CD4-positive, alpha-beta T cell treated with Interleukin-2 at 100 ng/mL for 4 hours (primary cell): ENCODE data around the gene AOAH.

Experiments used
- DNase-seq: peaks from one replicate; pipeline ENCODE4 v3.0.0-alpha.2; 2020; ENCODE audit warnings: low spot score

Gene AOAH

DNA sequence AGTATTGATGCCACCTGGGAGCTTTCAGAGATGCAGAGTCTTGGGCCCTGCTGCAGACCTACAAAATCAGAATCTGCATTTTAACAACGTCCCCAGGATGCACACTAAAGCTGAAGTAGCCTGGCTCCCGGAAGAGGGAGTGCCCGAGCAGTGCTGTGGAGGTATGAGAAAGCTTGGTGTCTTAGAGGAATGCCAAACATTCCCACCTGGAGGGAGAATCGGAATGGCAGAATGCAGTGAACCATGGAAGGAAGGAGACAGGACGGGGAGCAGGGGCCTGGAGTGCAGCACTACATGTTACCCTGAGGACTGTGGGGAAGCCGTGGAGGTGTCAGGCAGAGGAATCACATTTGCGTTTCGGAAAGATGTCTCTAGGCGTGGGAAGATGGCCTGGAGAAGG lies 90.9 kb downstream of the AOAH start:
- DNase-seq: no peak

DNA sequence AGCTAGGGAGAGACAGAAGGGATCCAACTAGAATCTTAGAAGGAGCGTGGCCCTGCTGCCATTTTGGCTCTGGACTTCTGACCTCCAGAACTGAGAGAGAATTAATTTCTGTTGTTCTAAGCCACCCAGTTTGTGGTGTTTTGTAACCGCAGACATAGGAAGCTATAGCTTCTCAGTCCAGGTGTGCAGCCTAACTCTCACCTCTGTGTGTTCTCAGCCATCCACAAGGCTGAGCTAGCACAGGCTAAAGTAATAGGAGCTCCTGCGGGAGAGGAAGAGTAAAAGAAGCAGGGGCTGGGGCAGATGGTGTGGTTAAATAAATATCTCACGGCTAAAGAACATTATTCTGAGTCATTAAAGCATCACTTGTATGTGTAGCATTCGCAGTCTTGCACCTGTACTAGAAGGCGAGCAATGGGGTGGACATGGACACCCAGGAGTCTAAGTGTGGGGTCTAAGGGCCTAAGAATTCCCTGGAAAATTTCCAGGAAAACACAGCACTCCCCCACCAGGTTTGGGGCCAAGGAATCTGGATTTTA lies 94.1 kb downstream of the AOAH start:
- DNase-seq: no peak

GRCh38 chr7:36629351-36629750 lies 94.9 kb downstream of the AOAH start:
- no peak for DNase-seq

DNA sequence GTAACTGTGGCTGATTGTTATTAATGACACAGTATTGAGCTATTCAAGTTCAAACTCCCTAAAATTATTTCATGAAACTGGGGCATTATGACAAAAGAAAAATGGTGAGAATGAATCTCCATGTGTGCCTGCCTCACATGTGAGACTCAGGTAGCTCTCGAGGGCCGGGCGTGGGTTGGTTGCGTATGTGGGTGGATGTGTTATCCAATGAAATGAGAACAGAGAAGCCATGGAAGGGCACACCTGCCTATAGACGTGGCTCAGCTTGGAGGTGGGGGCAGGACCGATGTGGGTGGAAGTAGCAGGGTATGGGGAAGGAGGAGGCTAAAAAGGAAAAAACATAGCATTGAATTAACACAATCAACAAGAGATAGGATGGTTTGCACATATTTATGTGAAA lies 96.5 kb downstream of the AOAH start:
- no peak for DNase-seq

- no peak for DNase-seq
These were observed 98.2 kb downstream of the AOAH start for GRCh38 chr7:36626111-36626510.

- no peak for DNase-seq
These were observed 99.0 kb downstream of the AOAH start for GRCh38 chr7:36625247-36625646.

GRCh38 chr7:36623247-36623646 lies 101.0 kb downstream of the AOAH start:
- DNase-seq: no peak

DNA sequence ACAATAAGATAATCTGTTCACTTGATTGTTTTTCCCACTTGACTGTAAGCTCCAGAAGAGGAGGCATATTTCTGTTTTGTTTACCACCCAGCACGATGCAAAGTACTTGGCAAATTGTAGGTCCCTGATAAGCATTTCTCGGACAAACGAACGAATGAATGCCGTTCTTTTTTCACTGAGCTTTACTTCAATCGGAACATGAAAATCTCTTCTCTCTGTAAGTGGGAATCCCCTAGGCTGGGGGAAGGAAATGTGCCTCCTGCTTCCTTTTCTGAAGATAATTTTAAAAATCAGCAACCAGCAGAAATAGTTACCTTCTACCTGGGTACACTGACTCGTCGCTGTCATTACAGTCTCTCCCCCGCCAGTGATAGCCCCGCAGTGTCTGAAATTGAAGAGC lies 102.9 kb downstream of the AOAH start:
- DNase-seq: no peak

GRCh38 chr7:36620166-36620708 lies 104.1 kb downstream of the AOAH start:
- DNase-seq: no peak

DNA sequence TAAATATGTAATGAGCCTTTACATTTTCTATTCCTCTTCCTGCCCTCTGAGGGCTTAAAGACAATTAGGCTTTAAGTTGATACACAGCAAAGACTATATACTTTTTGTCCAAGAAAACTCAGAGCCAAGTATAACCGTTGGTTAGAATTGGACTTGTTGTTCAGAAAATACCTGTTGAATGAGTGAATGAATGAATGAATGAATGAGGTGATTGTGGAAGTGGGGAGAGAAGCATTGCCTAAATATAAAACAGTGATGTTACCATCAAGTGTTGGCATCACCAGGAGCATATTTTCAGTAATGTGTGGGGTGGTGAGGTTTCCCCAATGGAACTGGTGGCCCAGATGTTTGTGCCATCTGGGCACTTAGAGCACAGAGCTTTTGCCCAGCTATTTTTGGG lies 106.9 kb downstream of the AOAH start:
- no peak for DNase-seq

DNA sequence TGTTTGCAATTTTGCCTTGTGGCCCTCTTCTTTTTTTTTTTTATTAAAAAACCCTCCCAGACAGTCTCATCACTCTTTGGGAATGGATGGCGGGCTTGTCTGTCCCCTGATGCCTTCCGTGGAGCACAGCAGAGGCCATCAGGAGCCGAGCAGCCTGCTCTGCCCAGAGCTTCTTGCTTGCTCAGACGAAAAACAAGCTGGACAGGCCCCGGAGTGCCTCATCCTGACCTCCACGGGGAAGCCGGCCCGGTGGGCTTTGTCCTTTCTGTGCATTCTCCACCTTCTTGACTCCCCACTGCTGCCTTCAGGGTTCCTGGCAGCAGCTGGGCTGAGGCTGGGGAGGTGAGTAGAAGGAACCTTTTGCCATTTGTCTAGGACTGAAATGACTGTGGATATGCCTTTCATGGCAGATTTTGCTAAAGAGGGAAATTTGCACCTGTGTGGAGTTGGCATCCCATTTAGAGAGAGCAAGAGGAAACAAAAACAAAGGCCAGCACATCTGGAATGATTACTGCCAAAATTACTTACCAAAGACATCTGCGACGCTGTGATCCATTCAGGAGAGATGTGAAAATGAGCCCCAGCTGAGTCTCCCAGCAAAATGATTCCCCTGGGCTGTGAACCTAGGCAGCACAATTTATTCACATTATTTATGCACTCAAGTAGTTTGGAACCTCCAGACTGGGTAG lies 108.3 kb downstream of the AOAH start:
- DNase-seq: no peak

GRCh38 chr7:36614959-36615358 lies 109.3 kb downstream of the AOAH start:
- DNase-seq: no peak

GRCh38 chr7:36613031-36613614 lies 111.2 kb downstream of the AOAH start:
- DNase-seq: no peak

GRCh38 chr7:36611703-36612102 lies 112.6 kb downstream of the AOAH start:
- no peak for DNase-seq

- no peak for DNase-seq
These were observed 116.6 kb downstream of the AOAH start for GRCh38 chr7:36607721-36608095.

DNA sequence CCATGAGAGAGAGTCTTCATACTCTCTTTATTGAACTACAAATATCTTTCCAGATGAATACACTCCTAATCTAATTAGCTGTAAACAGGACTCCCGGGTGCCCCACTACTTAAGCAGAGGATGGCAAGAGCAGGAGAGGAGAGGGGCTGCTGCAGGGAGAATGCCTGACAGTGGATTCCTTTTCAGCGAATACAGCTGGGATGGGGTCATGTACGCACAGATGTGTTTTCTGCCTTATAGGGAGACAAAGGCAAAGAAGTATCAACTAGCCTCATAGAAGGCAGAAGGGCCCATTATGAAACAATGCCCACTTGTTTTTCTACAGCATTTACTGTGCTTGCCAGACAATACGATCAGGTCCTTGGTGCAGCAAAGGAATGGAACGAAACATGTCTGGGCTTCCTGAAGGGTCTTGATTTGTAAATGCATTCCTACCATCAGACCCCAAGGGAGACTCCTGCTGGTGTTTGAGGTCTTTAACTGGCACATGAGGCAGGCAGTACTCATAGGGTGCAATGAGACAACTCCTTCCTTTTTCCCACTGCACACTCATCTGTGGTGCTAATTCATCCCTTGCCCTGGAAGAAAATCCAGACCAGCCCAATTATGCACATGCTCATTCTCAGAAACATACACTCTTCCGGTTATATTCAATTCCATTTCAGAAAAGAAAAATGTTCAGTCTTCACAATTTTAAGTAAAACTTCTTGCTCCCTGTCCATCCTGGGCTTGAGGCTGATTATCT lies 117.1 kb downstream of the AOAH start:
- no peak for DNase-seq

GRCh38 chr7:36606153-36606975 lies 117.9 kb downstream of the AOAH start:
- DNase-seq: no peak

DNA sequence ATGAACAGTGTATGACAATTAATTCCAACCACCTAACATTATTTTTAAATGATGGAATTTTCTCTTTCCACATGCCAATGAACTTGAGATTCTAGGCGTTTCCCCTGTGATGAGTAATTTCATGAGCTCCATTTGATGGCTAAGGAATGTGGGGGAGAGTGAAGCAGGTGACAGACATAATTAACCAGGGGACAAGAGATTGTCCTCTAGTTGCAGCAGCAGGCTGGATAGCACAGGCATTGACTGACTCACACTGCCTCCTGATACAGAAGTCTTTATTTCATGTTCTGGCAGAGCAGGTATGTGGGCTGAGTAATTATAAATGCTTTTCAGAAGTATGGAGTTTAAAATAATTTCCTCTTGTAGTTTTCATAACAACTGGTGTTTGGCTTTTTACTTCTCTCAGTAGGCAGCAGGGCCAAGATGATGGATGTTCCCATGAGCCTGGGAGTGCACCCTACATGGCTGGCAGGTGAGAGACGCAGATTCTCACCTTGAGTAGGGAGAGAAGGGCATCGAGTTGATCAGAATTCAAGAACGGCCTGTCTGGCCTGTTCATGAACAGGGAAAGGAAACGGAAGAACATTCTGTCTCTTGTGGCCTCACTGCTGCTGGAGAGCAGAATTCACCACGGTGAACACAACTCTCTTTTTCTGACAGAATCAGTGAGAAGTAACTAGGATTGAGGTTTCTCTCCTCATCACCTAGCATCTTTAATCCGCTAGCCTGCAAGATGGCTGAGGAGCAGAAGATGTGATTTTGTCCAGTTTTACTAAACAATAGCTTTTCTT lies 118.8 kb downstream of the AOAH start:
- DNase-seq: no peak

- no peak for DNase-seq
These were observed 119.5 kb downstream of the AOAH start for GRCh38 chr7:36604806-36605205.

- no peak for DNase-seq
These were observed 121.1 kb downstream of the AOAH start for GRCh38 chr7:36602934-36603887.
